ENCODE data around the gene ARL13A. TPM values are rescaled to one million over a fixed set of nuclear protein-coding genes. Genes with fewer than 3 reads are reported as not detected.

ARL13A gene
- total RNA-seq, 4 donors from 2014 or later = not detected

DNA sequence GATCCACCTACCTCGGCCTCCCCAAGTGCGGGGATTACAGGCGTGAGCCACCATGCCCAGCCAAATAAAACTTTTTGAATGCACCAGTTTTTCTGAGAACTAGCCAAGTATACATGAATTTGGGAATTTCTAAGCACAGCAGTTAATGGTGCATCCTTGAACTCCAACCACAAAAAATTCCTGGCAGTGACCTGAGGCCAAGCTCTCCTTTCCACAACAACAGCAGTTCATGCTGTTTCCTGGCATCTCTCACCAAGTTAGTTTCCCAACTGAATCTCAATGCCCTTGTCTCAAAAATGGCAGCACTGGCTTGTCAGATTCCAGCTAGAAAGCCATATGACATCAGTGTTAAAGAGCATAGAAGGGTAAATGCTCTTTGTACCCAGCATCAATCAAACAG is 24.9 kb upstream of the ARL13A start:
- intact Hi-C loops (cut with DNase I; ENCODE audit: low total_unique reads) (no loop called here), in situ Hi-C loops (cut with MboI; ENCODE audit: low pct_ligation_motif_present in 1 of 4, low pct_unique_long_range_greater_than_20kb in 1 of 4, low sequenced_read_pairs in 3 of 4) (no loop called here)
- no peak overlapping the region for H3K27ac ChIP-seq
- H3K9me3 ChIP-seq = no peaks in the 10 kb centered on the region
- H3K27me3 ChIP-seq = no peaks in the 10 kb centered on the region
- H3K4me1 ChIP-seq = no peaks in the 10 kb centered on the region
- no peaks in the 10 kb centered on the region for H3K36me3 ChIP-seq
- no peak for DNase-seq
- TF ChIP-seq EP300 (IDR thresholded peaks at IDR 0.05; ENCODE audit: low read depth) = no peak
- TF ChIP-seq CTCF (IDR thresholded peaks at IDR 0.05) = no peak
- no peak for TF ChIP-seq POLR2A (IDR thresholded peaks at IDR 0.05)
- no peak for TF ChIP-seq POLR2AphosphoS5 (IDR thresholded peaks at IDR 0.05)
- no peak overlapping the region for H3K4me3 ChIP-seq
- 96% methylated on average over 3 of the region's 3 CpGs; no CpG with 5 or more reads in 1 of the 2 donors for WGBS, 2 donors (ENCODE audit: low coverage in 1 of 2)

- WGBS, 2 donors (ENCODE audit: low coverage in 1 of 2) = 62% methylated on average over 2 of the region's 2 CpGs; no CpG with 5 or more reads in 1 of the 2 donors
- no peaks in the 10 kb centered on the region for H3K9me3 ChIP-seq
- no peak overlapping the region for H3K4me3 ChIP-seq
- H3K27me3 ChIP-seq = no peaks in the 10 kb centered on the region
- no peak for TF ChIP-seq CTCF (IDR thresholded peaks at IDR 0.05)
- TF ChIP-seq POLR2A (IDR thresholded peaks at IDR 0.05) = no peak
- no peaks in the 10 kb centered on the region for H3K4me1 ChIP-seq
- intact Hi-C loops (cut with DNase I; ENCODE audit: low total_unique reads) = no loop called here
- no peak overlapping the region for H3K27ac ChIP-seq
- in situ Hi-C loops (cut with MboI; ENCODE audit: low pct_ligation_motif_present in 1 of 4, low pct_unique_long_range_greater_than_20kb in 1 of 4, low sequenced_read_pairs in 3 of 4) = no loop called here
- H3K36me3 ChIP-seq = no peaks in the 10 kb centered on the region
- DNase-seq = no peak
Measured at GRCh38 chrX:100946299-100946927, 23.1 kb upstream of the ARL13A start.

DNA sequence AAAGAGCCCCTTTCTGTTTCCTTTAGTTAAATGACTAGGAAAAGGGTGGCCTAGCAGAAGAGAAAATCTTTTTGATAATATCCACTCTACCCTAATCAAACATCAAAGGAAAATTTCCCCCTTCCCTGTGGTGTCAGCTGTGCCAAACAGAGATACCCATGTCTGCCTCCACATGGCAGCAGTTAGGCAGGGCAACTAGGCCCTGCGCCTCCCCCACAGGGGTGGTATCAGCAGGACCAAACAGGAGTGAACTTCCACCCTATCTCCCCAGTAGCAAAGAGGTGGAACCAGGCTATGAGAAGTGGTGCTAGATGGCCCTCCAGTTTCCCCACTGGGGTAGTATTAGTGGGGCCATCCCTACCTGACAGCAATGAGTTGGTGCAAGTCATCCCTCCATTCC is 21.0 kb upstream of the ARL13A start:
- Histone ChIP-seq H3K27me3 (no peaks in the 10 kb centered on the region), H3K9me3 (no peaks in the 10 kb centered on the region), H3K4me1 (no peaks in the 10 kb centered on the region), H3K4me3 (no peak overlapping the region), H3K36me3 (no peaks in the 10 kb centered on the region), H3K27ac (no peak overlapping the region)
- WGBS, 2 donors (ENCODE audit: low coverage in 1 of 2) = 100% methylated on average over 1 of the region's 1 CpG; no CpG with 5 or more reads in 1 of the 2 donors
- no peak for DNase-seq
- TF ChIP-seq CTCF (IDR thresholded peaks at IDR 0.05) (no peak), EP300 (IDR thresholded peaks at IDR 0.05; ENCODE audit: low read depth) (no peak), POLR2AphosphoS5 (IDR thresholded peaks at IDR 0.05) (no peak), POLR2A (IDR thresholded peaks at IDR 0.05) (no peak)
- intact Hi-C loops (cut with DNase I; ENCODE audit: low total_unique reads) (no loop called here), in situ Hi-C loops (cut with MboI; ENCODE audit: low pct_ligation_motif_present in 1 of 4, low pct_unique_long_range_greater_than_20kb in 1 of 4, low sequenced_read_pairs in 3 of 4) (no loop called here)

DNA sequence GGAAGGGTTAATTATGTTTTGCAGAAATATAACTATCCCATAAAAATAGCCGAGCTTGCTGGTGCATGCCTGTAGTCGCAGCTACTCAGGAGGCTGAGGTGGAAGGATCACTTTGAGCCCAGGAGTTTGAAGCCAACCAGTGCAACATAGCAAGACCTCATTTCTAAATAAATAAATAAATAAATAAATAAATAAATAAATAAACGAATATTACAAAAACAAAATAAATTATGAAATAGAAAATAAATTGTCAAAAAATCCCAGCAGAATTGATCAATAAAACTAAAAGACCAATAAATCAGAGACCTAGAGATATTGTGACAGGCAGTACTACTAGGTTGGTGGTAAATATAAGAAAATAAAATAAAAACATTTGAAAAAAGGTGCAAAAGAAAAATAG is 6.7 kb upstream of the ARL13A start:
- H3K36me3 ChIP-seq = no peaks in the 10 kb centered on the region
- DNase-seq = no peak
- no peaks in the 10 kb centered on the region for H3K9me3 ChIP-seq
- intact Hi-C loops (cut with DNase I; ENCODE audit: low total_unique reads) (no loop called here), in situ Hi-C loops (cut with MboI; ENCODE audit: low pct_ligation_motif_present in 1 of 4, low pct_unique_long_range_greater_than_20kb in 1 of 4, low sequenced_read_pairs in 3 of 4) (no loop called here)
- no peak overlapping the region for H3K4me3 ChIP-seq
- H3K27ac ChIP-seq = no peak overlapping the region
- 77 to 93% methylated on average over 3 of the region's 3 CpGs for WGBS, 2 donors (ENCODE audit: low coverage in 1 of 2)
- TF ChIP-seq EP300 (IDR thresholded peaks at IDR 0.05; ENCODE audit: low read depth) (no peak), POLR2A (IDR thresholded peaks at IDR 0.05) (no peak), CTCF (IDR thresholded peaks at IDR 0.05) (no peak), POLR2AphosphoS5 (IDR thresholded peaks at IDR 0.05) (no peak)
- no peaks in the 10 kb centered on the region for H3K27me3 ChIP-seq
- H3K4me1 ChIP-seq = peaks cover 0 to 2% (median 0%) of the 10 kb centered on the region in 4 donors

All from transverse colon (tissue), 4 donors.